Choroid plexus epithelial cell (primary cell): ENCODE results near the gene TNFRSF17.
"Not testable (repeated sequence)": the region's sequence is repeated elsewhere in the genome, so short reads cannot be mapped to it uniquely, and the experiment has no call there.

Experiments
- DNase-seq: peaks from one replicate; pipeline ENCODE4 v3.0.0-alpha.2; 2010; ENCODE audit warnings: low read depth
- H3K4me3 ChIP-seq: 2 replicates; pipeline ENCODE4 v1.5.1; 2011; ENCODE audit warnings: low read depth, mild to moderate bottlenecking, control low read depth, low read length, moderate library complexity
- TF ChIP-seq, protein P1 (sequence below): conservative IDR thresholded peaks from 2 replicates; pipeline ENCODE4 v1.5.1; 2011; ENCODE audit warnings: low read depth, mild to moderate bottlenecking, control low read depth, inconsistent platforms, low read length, moderate library complexity

The TNFRSF17 gene

DNA sequence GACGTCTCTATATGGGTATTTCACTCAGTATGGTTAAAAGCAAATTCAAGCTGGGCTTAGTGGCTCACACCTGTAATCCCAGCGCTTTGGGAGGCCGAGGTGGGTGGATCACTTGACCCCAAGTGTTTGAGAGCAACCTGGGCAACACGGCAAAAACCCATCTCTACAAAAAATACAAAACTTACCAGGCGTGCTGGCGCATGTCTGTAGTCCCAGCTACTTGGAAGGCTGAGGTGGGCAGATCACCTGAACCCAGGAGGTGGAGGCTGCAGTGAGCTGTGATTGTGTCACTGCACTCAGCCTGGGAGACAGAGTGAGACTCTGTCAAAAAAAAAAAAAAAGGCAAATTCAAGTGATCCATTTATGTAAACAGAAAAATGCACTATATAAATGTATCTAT lies 1.3 kb upstream of the TNFRSF17 start:
- H3K4me3 ChIP-seq, result no peak overlapping the region
- TF ChIP-seq, protein P1, sequence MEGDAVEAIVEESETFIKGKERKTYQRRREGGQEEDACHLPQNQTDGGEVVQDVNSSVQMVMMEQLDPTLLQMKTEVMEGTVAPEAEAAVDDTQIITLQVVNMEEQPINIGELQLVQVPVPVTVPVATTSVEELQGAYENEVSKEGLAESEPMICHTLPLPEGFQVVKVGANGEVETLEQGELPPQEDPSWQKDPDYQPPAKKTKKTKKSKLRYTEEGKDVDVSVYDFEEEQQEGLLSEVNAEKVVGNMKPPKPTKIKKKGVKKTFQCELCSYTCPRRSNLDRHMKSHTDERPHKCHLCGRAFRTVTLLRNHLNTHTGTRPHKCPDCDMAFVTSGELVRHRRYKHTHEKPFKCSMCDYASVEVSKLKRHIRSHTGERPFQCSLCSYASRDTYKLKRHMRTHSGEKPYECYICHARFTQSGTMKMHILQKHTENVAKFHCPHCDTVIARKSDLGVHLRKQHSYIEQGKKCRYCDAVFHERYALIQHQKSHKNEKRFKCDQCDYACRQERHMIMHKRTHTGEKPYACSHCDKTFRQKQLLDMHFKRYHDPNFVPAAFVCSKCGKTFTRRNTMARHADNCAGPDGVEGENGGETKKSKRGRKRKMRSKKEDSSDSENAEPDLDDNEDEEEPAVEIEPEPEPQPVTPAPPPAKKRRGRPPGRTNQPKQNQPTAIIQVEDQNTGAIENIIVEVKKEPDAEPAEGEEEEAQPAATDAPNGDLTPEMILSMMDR, result no peak
- no peak for DNase-seq

DNA sequence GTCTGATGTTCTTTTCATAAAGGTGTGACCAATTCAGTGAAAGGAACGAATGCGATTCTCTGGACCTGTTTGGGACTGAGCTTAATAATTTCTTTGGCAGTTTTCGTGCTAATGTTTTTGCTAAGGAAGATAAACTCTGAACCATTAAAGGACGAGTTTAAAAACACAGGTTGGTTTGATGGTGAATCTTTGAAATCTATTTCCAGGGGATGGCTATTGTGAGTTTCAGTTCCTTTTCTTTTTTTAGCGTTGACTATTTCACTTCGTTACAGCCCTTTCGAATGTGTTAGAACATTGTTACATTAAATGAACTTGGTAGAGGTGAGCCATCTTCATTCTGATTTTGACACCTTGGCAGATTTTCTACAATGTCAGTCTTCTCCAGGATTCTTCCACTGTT lies 1.2 kb downstream of the TNFRSF17 start:
- DNase-seq, result no peak
- no peak overlapping the region for H3K4me3 ChIP-seq
- TF ChIP-seq, protein P1, result no peak

DNA sequence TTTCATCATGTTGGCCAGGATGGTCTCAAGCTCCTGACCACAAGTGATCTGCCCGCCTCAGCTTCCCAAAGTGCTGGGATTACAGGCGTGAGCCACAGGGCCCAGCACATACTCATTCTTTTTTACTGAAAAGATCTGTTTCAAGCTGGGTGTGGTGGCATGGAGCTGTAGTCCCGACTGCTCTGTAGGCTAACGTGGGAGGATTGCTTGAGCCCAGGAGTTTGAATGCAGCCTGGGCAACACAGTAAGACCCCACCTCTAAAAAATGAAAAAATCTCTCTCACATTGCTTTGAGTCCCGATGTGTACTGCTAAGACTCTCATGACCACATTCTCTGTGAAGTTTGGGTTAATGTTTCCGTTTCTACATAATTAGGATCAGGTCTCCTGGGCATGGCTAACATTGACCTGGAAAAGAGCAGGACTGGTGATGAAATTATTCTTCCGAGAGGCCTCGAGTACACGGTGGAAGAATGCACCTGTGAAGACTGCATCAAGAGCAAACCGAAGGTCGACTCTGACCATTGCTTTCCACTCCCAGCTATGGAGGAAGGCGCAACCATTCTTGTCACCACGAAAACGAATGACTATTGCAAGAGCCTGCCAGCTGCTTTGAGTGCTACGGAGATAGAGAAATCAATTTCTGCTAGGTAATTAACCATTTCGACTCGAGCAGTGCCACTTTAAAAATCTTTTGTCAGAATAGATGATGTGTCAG lies 2.3 kb downstream of the TNFRSF17 start:
- DNase-seq, result no peak
- no peak overlapping the region for H3K4me3 ChIP-seq
- TF ChIP-seq, protein P1, result no peak

DNA sequence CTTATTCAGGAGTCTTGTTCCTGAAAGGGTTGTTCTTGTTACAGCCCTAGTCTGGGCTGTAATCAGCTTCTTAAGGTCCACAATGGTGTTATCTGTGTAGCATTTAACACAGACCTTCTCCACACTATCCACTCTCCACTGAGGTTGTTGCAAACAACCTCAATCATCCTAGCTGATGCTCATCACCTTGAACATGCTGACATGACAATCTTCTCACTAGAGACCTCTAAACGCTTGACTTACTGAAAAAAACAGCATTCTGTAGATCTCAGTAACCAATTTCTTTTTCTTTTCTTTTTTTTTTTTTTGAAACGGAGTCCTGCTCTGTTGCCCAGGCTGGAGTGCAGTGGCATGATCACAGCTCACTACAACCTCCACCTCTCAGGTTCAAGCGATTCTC lies 3.6 kb downstream of the TNFRSF17 start:
- TF ChIP-seq, protein P1, result no peak
- DNase-seq, result no peak
- H3K4me3 ChIP-seq, result no peak overlapping the region

DNA sequence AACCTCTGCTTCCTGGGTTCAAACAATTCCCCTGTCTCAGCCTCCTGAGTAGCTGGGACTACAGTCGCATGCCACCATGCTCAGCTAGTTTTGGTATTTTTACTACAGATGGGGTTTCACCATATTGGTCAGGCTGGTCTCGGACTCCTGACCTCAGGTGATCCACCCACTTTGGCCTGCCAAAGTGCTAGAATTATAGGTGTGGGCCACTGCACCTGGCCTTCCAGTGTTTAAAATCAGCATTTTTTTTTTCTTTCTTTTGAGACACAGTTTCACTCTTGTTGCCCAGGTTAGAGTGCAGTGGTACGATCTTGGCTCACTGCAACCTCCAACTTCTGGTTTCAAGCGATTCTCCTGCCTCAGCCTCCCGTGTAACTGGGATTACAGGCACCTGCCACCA lies 5.3 kb downstream of the TNFRSF17 start:
- DNase-seq, H3K4me3 ChIP-seq: not testable (repeated sequence)

DNA sequence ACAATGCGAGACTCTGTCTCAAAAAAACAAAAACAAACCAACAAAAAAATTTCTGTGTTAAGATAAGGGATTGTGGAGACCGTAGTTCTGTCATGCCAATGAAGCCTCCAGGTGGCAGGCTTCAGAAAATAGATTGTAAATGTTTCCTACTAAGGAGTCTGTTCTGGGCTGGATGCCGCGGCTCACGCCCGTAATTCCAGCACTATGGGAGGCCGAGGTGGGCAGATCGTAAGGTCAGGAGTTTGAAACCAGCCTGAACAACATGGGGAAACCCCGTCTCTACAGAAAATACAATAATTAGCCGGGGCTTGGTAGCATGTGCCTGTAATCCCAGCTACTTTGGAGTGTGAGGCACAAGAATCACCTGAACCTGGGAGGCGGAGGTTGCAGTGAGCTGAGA lies 7.1 kb downstream of the TNFRSF17 start:
- TF ChIP-seq, protein P1, result peak; percentile 62
- peak; percentile 62 for DNase-seq
- H3K4me3 ChIP-seq, result no peak overlapping the region

DNA sequence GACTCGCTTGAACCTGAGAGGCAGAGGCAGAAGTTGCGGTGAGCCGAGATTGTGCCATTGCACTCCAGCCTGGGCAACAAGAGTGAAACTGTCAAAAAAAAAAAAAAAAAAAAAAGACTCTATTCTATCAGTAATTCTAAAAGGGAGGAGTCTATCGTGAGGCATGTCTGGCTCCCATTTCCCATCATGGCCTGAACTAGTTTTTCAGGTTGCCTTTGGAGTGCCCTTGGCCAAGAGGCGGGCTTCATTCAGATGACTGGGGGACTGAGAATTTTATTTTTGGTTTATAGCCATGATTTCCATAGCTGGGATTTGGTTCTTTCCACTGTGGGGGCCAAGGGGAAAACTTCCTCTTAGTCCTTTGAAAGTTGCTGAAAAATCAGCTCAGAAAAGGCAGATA lies 8.1 kb downstream of the TNFRSF17 start:
- H3K4me3 ChIP-seq, result no peak overlapping the region
- TF ChIP-seq, protein P1, result no peak
- no peak for DNase-seq
